Stomach (tissue), 4 donors: Measurements from ENCODE around the gene MAPK8IP3.

ENCODE experiments used
- EP300 ChIP-seq: sonication (generic); formaldehyde crosslinking; IDR thresholded peaks from one replicate; pipeline ENCODE4 v1.6.1; 2017; ENCODE audit warnings: antibody characterized with exemption
- POLR2A ChIP-seq, 4 donors: fragments of 450-650 bp; IDR thresholded peaks; one replicate each; pipeline ENCODE4 v1.6.1; 2016; ENCODE audit warnings: antibody characterized with exemption in 4 of 4, control low read depth in 2 of 4, mild to moderate bottlenecking in 1 of 4, moderate library complexity in 1 of 4
- POLR2AphosphoS5 ChIP-seq, 3 donors: sonication (generic); formaldehyde crosslinking; IDR thresholded peaks; one replicate each; pipeline ENCODE4 v1.6.1; 2016; ENCODE audit warnings: antibody characterized with exemption in 3 of 3
- TF ChIP-seq, protein P1 (sequence below), 7 experiments: fragments of 450-650 bp in 4 of 7; fragments of 200-600 bp in 3 of 7; sonication (generic) in 3 of 7; IDR thresholded peaks; one replicate each; pipeline ENCODE4 v1.5.1; 2016 to 2019; ENCODE audit warnings: antibody characterized with exemption in 7 of 7, control low read depth in 2 of 7, mild to moderate bottlenecking in 1 of 7

DNA sequence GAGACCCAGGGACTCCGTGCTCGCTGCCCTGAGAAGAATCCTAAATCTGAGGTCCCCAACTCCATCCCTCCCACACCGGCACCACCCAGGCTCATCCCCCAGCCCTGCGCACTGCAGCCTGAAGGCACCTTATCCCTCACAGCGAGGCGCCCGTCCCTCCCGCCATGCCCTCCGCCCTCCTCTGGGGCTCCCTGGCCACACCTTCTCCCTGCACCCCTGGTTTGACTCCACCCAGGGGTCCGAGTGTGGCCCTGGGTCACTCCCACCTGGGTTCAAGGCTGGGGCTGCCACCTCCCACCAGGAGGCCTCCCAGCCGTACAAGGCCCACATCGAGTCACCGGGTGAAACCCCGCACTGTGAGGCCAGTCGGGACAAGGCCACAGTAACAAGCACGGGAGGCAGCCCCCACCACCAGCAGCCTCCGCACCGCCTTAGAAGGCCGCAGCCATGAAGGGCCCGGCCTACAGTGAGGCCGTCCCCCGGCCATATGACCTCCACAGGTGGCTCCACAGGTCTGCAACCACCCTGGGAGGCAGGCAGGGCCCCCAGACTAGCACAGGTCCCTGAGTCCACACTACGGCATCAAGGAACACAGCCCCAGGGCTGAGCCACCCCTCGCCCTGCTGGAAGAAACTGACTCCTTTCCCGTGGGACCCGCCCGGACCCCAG lies 112.3 kb downstream of the MAPK8IP3 start:
- TF ChIP-seq, protein P1, sequence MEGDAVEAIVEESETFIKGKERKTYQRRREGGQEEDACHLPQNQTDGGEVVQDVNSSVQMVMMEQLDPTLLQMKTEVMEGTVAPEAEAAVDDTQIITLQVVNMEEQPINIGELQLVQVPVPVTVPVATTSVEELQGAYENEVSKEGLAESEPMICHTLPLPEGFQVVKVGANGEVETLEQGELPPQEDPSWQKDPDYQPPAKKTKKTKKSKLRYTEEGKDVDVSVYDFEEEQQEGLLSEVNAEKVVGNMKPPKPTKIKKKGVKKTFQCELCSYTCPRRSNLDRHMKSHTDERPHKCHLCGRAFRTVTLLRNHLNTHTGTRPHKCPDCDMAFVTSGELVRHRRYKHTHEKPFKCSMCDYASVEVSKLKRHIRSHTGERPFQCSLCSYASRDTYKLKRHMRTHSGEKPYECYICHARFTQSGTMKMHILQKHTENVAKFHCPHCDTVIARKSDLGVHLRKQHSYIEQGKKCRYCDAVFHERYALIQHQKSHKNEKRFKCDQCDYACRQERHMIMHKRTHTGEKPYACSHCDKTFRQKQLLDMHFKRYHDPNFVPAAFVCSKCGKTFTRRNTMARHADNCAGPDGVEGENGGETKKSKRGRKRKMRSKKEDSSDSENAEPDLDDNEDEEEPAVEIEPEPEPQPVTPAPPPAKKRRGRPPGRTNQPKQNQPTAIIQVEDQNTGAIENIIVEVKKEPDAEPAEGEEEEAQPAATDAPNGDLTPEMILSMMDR (IDR thresholded peaks at IDR 0.05), result no peak
- TF ChIP-seq POLR2AphosphoS5 (IDR thresholded peaks at IDR 0.05) (no peak), POLR2A (IDR thresholded peaks at IDR 0.05) (peak in 1 of 4 donors; percentile 10), EP300 (no peak)
